ENCODE data around the gene CFAP73. TPM values are rescaled to one million over a fixed set of nuclear protein-coding genes. Genes with fewer than 3 reads are reported as not detected.

The CFAP73 gene
- total and polyA plus RNA-seq, 2 experiments from 2014 or later: 0.50 to 0.59 TPM

DNA sequence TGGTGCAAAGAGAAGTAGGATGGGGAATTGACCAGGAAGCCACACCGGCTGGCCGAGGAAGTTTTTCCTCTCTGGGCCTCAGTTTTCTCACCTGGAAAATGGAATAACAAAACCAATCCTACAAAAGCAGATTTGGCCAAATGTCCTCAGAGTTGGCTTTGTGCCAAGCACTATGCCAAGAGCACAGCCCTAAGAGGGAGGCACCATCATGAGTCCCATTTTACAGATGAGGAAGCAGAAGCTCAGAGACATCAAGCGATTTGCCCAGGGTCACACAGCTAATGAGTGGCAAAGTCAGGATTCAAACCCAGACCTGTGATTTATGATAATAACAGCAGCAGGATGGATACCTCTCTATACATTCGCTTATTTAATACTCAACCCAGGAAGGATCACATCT, 41.2 kb upstream of the CFAP73 start (continued):
- TF ChIP-seq, protein P1, sequence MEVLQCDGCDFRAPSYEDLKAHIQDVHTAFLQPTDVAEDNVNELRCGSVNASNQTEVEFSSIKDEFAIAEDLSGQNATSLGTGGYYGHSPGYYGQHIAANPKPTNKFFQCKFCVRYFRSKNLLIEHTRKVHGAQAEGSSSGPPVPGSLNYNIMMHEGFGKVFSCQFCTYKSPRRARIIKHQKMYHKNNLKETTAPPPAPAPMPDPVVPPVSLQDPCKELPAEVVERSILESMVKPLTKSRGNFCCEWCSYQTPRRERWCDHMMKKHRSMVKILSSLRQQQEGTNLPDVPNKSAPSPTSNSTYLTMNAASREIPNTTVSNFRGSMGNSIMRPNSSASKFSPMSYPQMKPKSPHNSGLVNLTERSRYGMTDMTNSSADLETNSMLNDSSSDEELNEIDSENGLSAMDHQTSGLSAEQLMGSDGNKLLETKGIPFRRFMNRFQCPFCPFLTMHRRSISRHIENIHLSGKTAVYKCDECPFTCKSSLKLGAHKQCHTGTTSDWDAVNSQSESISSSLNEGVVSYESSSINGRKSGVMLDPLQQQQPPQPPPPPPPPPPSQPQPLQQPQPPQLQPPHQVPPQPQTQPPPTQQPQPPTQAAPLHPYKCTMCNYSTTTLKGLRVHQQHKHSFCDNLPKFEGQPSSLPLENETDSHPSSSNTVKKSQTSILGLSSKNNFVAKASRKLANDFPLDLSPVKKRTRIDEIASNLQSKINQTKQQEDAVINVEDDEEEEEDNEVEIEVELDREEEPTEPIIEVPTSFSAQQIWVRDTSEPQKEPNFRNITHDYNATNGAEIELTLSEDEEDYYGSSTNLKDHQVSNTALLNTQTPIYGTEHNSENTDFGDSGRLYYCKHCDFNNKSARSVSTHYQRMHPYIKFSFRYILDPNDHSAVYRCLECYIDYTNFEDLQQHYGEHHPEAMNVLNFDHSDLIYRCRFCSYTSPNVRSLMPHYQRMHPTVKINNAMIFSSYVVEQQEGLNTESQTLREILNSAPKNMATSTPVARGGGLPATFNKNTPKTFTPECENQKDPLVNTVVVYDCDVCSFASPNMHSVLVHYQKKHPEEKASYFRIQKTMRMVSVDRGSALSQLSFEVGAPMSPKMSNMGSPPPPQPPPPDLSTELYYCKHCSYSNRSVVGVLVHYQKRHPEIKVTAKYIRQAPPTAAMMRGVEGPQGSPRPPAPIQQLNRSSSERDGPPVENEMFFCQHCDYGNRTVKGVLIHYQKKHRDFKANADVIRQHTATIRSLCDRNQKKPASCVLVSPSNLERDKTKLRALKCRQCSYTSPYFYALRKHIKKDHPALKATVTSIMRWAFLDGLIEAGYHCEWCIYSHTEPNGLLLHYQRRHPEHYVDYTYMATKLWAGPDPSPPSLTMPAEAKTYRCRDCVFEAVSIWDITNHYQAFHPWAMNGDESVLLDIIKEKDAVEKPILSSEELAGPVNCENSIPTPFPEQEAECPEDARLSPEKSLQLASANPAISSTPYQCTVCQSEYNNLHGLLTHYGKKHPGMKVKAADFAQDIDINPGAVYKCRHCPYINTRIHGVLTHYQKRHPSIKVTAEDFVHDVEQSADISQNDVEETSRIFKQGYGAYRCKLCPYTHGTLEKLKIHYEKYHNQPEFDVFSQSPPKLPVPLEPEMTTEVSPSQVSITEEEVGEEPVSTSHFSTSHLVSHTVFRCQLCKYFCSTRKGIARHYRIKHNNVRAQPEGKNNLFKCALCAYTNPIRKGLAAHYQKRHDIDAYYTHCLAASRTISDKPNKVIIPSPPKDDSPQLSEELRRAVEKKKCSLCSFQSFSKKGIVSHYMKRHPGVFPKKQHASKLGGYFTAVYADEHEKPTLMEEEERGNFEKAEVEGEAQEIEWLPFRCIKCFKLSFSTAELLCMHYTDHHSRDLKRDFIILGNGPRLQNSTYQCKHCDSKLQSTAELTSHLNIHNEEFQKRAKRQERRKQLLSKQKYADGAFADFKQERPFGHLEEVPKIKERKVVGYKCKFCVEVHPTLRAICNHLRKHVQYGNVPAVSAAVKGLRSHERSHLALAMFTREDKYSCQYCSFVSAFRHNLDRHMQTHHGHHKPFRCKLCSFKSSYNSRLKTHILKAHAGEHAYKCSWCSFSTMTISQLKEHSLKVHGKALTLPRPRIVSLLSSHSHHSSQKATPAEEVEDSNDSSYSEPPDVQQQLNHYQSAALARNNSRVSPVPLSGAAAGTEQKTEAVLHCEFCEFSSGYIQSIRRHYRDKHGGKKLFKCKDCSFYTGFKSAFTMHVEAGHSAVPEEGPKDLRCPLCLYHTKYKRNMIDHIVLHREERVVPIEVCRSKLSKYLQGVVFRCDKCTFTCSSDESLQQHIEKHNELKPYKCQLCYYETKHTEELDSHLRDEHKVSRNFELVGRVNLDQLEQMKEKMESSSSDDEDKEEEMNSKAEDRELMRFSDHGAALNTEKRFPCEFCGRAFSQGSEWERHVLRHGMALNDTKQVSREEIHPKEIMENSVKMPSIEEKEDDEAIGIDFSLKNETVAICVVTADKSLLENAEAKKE (CRISPR knock-in tag; IDR thresholded peaks at IDR 0.05): no peak
- no peak for TF ChIP-seq ZNF114 (CRISPR knock-in tag; IDR thresholded peaks at IDR 0.05)
- TF ChIP-seq JUNB (IDR thresholded peaks at IDR 0.05; ENCODE audit: unreplicated experiment): no peak
- no peak for TF ChIP-seq EZH2phosphoT487 (IDR thresholded peaks at IDR 0.05; ENCODE audit: unreplicated experiment)
- TF ChIP-seq CREB1 (CRISPR knock-in tag; IDR thresholded peaks at IDR 0.05; ENCODE audit: low read depth): no peak
- TF ChIP-seq, protein P2, sequence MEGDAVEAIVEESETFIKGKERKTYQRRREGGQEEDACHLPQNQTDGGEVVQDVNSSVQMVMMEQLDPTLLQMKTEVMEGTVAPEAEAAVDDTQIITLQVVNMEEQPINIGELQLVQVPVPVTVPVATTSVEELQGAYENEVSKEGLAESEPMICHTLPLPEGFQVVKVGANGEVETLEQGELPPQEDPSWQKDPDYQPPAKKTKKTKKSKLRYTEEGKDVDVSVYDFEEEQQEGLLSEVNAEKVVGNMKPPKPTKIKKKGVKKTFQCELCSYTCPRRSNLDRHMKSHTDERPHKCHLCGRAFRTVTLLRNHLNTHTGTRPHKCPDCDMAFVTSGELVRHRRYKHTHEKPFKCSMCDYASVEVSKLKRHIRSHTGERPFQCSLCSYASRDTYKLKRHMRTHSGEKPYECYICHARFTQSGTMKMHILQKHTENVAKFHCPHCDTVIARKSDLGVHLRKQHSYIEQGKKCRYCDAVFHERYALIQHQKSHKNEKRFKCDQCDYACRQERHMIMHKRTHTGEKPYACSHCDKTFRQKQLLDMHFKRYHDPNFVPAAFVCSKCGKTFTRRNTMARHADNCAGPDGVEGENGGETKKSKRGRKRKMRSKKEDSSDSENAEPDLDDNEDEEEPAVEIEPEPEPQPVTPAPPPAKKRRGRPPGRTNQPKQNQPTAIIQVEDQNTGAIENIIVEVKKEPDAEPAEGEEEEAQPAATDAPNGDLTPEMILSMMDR (conservative IDR thresholded peaks at IDR 0.05; ENCODE audit: low read depth in 2 of 2): no peak

DNA sequence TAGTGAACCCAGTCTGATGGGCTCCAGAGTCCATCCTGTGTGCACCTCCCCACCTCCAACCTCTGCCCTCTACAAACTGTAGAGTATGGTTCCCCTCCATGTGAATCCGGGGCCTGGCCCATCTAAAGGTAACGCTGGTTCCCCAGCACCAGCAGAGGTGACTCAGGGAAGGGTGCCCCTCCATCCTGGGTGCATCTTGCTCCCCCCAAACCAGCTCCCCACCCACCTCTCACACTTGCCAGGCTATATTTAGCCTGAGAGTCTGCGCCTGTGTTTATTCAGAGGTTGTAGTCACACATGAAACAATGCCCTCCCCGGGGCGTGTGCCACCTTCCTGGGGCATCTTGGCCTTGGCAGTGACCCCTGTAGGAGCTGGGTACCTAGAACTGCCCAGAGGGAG, 40.2 kb upstream of the CFAP73 start:
- H3K9me2 ChIP-seq (ENCODE audit: insufficient read depth): no peaks in the 10 kb centered on the region
- Mint-ChIP-seq H3K27me3 (ENCODE audit: insufficient read depth, low read depth, poor library complexity) (peaks cover 8% of the 10 kb centered on the region), H3K4me3 (no peak overlapping the region), H3K4me1 (peaks cover 6% of the 10 kb centered on the region; the same call in 2 of the 3 replicates), H3K27ac (no peak overlapping the region), H3K36me3 (ENCODE audit: low read depth) (peaks cover 3% of the 10 kb centered on the region; the same call in 1 of the 3 replicates), H3K9me3 (no peaks in the 10 kb centered on the region; the same call in 2 of the 3 replicates)
- no peaks in the 10 kb centered on the region for H3F3A ChIP-seq (replicated peaks; ENCODE audit: low read depth)
- H3K4me1 ChIP-seq (ENCODE audit: insufficient read depth): no peaks in the 10 kb centered on the region
- no peak overlapping the region for H3K27ac ChIP-seq (ENCODE audit: low read depth)
- H3K79me2 ChIP-seq (replicated peaks; ENCODE audit: insufficient read depth): no peaks in the 10 kb centered on the region
- H3K4me2 ChIP-seq: no peak overlapping the region
- H4K20me1 ChIP-seq (replicated peaks; ENCODE audit: insufficient read depth): no peaks in the 10 kb centered on the region
- H3K4me3 ChIP-seq: no peak overlapping the region
- H3K27me3 ChIP-seq (ENCODE audit: insufficient read depth): no peaks in the 10 kb centered on the region
- DNase-seq (ENCODE audit: low spot score): no peak
- ATAC-seq: no peak
- no peak overlapping the region for H2AFZ ChIP-seq
- H3K36me3 ChIP-seq (ENCODE audit: insufficient read depth): no peaks in the 10 kb centered on the region
- TF ChIP-seq EZH2phosphoT487 (IDR thresholded peaks at IDR 0.05; ENCODE audit: unreplicated experiment): no peak
- TF ChIP-seq ZNF331 (CRISPR knock-in tag; IDR thresholded peaks at IDR 0.05; ENCODE audit: low read depth): no peak
- TF ChIP-seq, protein P1 (CRISPR knock-in tag; IDR thresholded peaks at IDR 0.05): no peak
- no peak for TF ChIP-seq JUNB (IDR thresholded peaks at IDR 0.05; ENCODE audit: unreplicated experiment)
